Body of pancreas (tissue), 4 donors: ENCODE measurements around the gene EPHA10.

Source experiments
- CTCF ChIP-seq, 7 experiments: fragments of 450-650 bp in 4 of 7; fragments of 200-600 bp in 3 of 7; sonication (generic) in 3 of 7; IDR thresholded peaks; one replicate each; pipeline ENCODE4 v1.5.1; 2016 to 2019; ENCODE audit warnings: antibody characterized with exemption in 7 of 7
- POLR2A ChIP-seq, 3 donors: fragments of 450-650 bp; IDR thresholded peaks; one replicate each; pipeline ENCODE4 v1.6.1; 2016; ENCODE audit warnings: antibody characterized with exemption in 3 of 3, mild to moderate bottlenecking in 2 of 3

GRCh38 chr1:37802439-37802838, 37.5 kb upstream of the EPHA10 start:
- TF ChIP-seq CTCF (IDR thresholded peaks at IDR 0.05) (no peak), POLR2A (IDR thresholded peaks at IDR 0.05) (no peak)
